Neural progenitor cell (in vitro differentiated cells): ENCODE data around the gene ASB1. TPM values are rescaled to one million over a fixed set of nuclear protein-coding genes. Genes with fewer than 3 reads are reported as not detected.

ENCODE experiments used
- DNase-seq: peaks from one replicate; pipeline ENCODE4 v3.0.0-alpha.2; 2016; ENCODE audit warnings: low spot score
- H2AFZ ChIP-seq: fragments of 200-600 bp; sonication (generic); replicated peaks from 2 replicates; pipeline ENCODE4 v1.6.1; 2016; ENCODE audit warnings: antibody characterized with exemption
- H3F3A ChIP-seq: fragments of 200-600 bp; sonication (generic); 2 replicates; pipeline ENCODE4 v1.6.1; 2016; ENCODE audit warnings: antibody characterized with exemption, low read depth
- H3K27ac ChIP-seq: fragments of 200-600 bp; sonication (generic); 2 replicates; pipeline ENCODE4 v1.5.1; 2016; ENCODE audit warnings: mild to moderate bottlenecking
- H3K27me3 ChIP-seq: fragments of 200-600 bp; sonication (generic); 2 replicates; pipeline ENCODE4 v1.6.1; 2016; ENCODE audit warnings: mild to moderate bottlenecking, moderate library complexity
- H3K36me3 ChIP-seq: fragments of 200-600 bp; sonication (generic); 2 replicates; pipeline ENCODE4 v1.5.1; 2016
- H3K4me1 ChIP-seq: fragments of 200-600 bp; sonication (generic); 2 replicates; pipeline ENCODE4 v1.6.1; 2016; ENCODE audit warnings: mixed run types
- H3K4me2 ChIP-seq: fragments of 200-600 bp; sonication (generic); 2 replicates; pipeline ENCODE4 v1.6.1; 2016
- H3K4me3 ChIP-seq: fragments of 200-600 bp; sonication (generic); 2 replicates; pipeline ENCODE4 v1.5.1; 2016
- H3K79me2 ChIP-seq: fragments of 200-600 bp; sonication (generic); 2 replicates; pipeline ENCODE4 v1.6.1; 2016; ENCODE audit warnings: low read depth
- H3K9ac ChIP-seq: fragments of 200-600 bp; sonication (generic); 2 replicates; pipeline ENCODE4 v1.6.1; 2016
- H3K9me3 ChIP-seq: fragments of 200-600 bp; sonication (generic); 2 replicates; pipeline ENCODE4 v1.5.1; 2016; ENCODE audit warnings: low read depth
- H4K20me1 ChIP-seq: fragments of 200-600 bp; sonication (generic); 2 replicates; pipeline ENCODE4 v1.6.1; 2016; ENCODE audit warnings: low read depth
- H3K27ac Mint-ChIP-seq: 3 replicates; pipeline ENCODE4 v1.8.0; 2021; ENCODE audit warnings: mixed read lengths
- H3K27me3 Mint-ChIP-seq: 2 replicates; pipeline ENCODE4 v1.8.0; 2022; ENCODE audit warnings: low read depth, mild to moderate bottlenecking, inconsistent platforms, moderate library complexity, mixed read lengths; ENCODE audit not compliant: insufficient read depth
- H3K36me3 Mint-ChIP-seq: 3 replicates; pipeline ENCODE4 v1.8.0; 2021; ENCODE audit warnings: mixed read lengths
- H3K4me1 Mint-ChIP-seq: 3 replicates; pipeline ENCODE4 v1.8.0; 2021; ENCODE audit warnings: mixed read lengths
- H3K4me3 Mint-ChIP-seq: 3 replicates; pipeline ENCODE4 v1.8.0; 2021; ENCODE audit warnings: mild to moderate bottlenecking, moderate library complexity, mixed read lengths
- H3K9me3 Mint-ChIP-seq: 3 replicates; pipeline ENCODE4 v1.8.0; 2020; ENCODE audit warnings: mixed read lengths
- CTCF ChIP-seq: fragments of 200-600 bp; sonication (generic); IDR thresholded peaks from 2 replicates; pipeline ENCODE4 v1.5.1; 2017; ENCODE audit warnings: antibody characterized with exemption, mild to moderate bottlenecking
- EZH2 ChIP-seq: fragments of 200-600 bp; sonication (generic); IDR thresholded peaks from 2 replicates; pipeline ENCODE4 v1.6.1; 2017; ENCODE audit warnings: antibody characterized with exemption, mild to moderate bottlenecking, moderate library complexity
- EZH2phosphoT487 ChIP-seq: fragments of 200-600 bp; sonication (generic); IDR thresholded peaks from 2 replicates; pipeline ENCODE4 v1.6.1; 2017; ENCODE audit warnings: antibody characterized with exemption
- total RNA-seq: library from RNA; depleted of rRNA; stranded (reverse); fragments of >200 nt; gene quantifications from 2 replicates; pipeline ENCODE4 v1.2.3, GENCODE V29; 2015; ENCODE audit warnings: low replicate concordance

ASB1 gene
- total RNA-seq, 1 donor from 2014 or later: 29.2 TPM

- Histone ChIP-seq H3K36me3 (no peaks in the 10 kb centered on the region), H3K4me1 (no peaks in the 10 kb centered on the region), H2AFZ (no peak overlapping the region), H3K4me2 (no peak overlapping the region), H4K20me1 (no peaks in the 10 kb centered on the region), H3K79me2 (no peaks in the 10 kb centered on the region), H3K4me3 (no peak overlapping the region), H3K9me3 (no peaks in the 10 kb centered on the region), H3F3A (no peaks in the 10 kb centered on the region), H3K27me3 (no peaks in the 10 kb centered on the region), H3K27ac (no peak overlapping the region), H3K9ac (no peak overlapping the region)
- H3K36me3 Mint-ChIP-seq: peaks cover 4% of the 10 kb centered on the region
- H3K4me1 Mint-ChIP-seq: no peaks in the 10 kb centered on the region
- no peak for DNase-seq
- no peak overlapping the region for H3K27ac Mint-ChIP-seq
- peaks cover 3% of the 10 kb centered on the region for H3K27me3 Mint-ChIP-seq
- H3K9me3 Mint-ChIP-seq: peaks cover 16% of the 10 kb centered on the region
- TF ChIP-seq EZH2 (no peak), EZH2phosphoT487 (no peak), CTCF (no peak)
- H3K4me3 Mint-ChIP-seq: no peak overlapping the region
Observed at GRCh38 chr2:238467792-238468191, 41.1 kb downstream of the ASB1 start.

GRCh38 chr2:238469155-238469554 is 42.4 kb downstream of the ASB1 start:
- Mint-ChIP-seq H3K27ac (no peak overlapping the region), H3K27me3 (no peaks in the 10 kb centered on the region), H3K36me3 (peaks cover 5% of the 10 kb centered on the region), H3K4me1 (no peaks in the 10 kb centered on the region), H3K9me3 (peaks cover 24% of the 10 kb centered on the region), H3K4me3 (no peak overlapping the region)
- Histone ChIP-seq H3F3A (no peaks in the 10 kb centered on the region), H3K36me3 (no peaks in the 10 kb centered on the region), H3K9me3 (no peaks in the 10 kb centered on the region), H3K79me2 (no peaks in the 10 kb centered on the region), H2AFZ (no peak overlapping the region), H3K4me1 (no peaks in the 10 kb centered on the region), H4K20me1 (no peaks in the 10 kb centered on the region), H3K27ac (no peak overlapping the region), H3K4me2 (no peak overlapping the region), H3K9ac (no peak overlapping the region), H3K4me3 (no peak overlapping the region), H3K27me3 (no peaks in the 10 kb centered on the region)
- DNase-seq: no peak
- TF ChIP-seq EZH2phosphoT487 (no peak), CTCF (no peak), EZH2 (no peak)

- no peaks in the 10 kb centered on the region for H3K4me1 ChIP-seq
- no peaks in the 10 kb centered on the region for H3K36me3 ChIP-seq
- no peaks in the 10 kb centered on the region for H3F3A ChIP-seq
- H3K27ac ChIP-seq: no peak overlapping the region
- Mint-ChIP-seq H3K4me3 (no peak overlapping the region), H3K4me1 (no peaks in the 10 kb centered on the region), H3K9me3 (peaks cover 35% of the 10 kb centered on the region), H3K27me3 (no peaks in the 10 kb centered on the region), H3K27ac (no peak overlapping the region), H3K36me3 (peaks cover 5% of the 10 kb centered on the region)
- no peaks in the 10 kb centered on the region for H3K9me3 ChIP-seq
- DNase-seq: no peak
- H4K20me1 ChIP-seq: no peaks in the 10 kb centered on the region
- no peaks in the 10 kb centered on the region for H3K27me3 ChIP-seq
- no peaks in the 10 kb centered on the region for H3K79me2 ChIP-seq
- H2AFZ ChIP-seq: no peak overlapping the region
- no peak overlapping the region for H3K9ac ChIP-seq
- H3K4me2 ChIP-seq: no peak overlapping the region
- no peak overlapping the region for H3K4me3 ChIP-seq
- no peak for TF ChIP-seq EZH2
- no peak for TF ChIP-seq EZH2phosphoT487
- no peak for TF ChIP-seq CTCF
Observed at GRCh38 chr2:238473014-238473413, 46.3 kb downstream of the ASB1 start.
